Measurements from ENCODE around the gene TOP1. TPM values are rescaled to one million over a fixed set of nuclear protein-coding genes. Genes with fewer than 3 reads are reported as not detected.

TOP1 gene
- polyA plus RNA-seq, 1 of the 3 experiments (the other 2 are of a cell fraction), result 11.9 TPM

DNA sequence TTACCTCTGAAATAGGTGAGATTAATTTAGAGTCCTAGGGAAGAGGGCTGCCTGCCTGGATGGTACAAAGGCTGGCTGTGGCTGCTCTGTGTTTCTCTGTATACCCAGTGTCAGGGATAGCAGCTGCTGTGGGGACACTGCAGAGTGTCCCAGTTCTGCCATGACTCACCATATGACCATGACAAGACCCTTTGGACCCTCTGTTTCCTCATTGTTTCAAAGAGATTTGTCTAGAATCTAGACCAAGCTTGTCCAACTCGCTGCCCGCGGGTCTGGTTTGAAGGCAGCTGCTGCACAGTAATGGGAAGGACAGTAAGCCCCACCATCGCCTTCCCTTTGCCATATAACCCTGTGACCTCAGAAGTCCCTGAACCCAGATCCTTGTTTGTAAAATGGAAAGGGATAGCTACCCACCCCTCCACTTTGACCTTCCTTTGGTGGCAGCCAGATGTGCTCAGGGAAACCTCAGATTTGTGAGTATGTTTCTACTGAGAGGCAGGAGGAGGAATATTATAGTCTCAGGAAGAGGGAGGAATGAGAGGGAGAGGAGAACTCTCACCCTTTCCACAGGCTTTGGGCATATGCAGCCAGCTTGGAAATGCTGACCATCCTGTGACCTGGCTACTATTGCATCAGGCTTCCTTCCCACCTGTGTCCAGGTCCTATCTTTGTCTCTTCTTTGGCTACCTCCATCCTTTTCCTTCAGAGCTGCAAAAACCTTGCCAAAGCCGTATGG is 122.7 kb downstream of the TOP1 start:
- no peak for TF ChIP-seq CHD2 (IDR thresholded peaks at IDR 0.05; ENCODE audit: low read length, partially characterized antibody)
- no peak for DNase-seq
- H3K9ac ChIP-seq, result no peak overlapping the region
- H3K27ac ChIP-seq (ENCODE audit: low read depth in 2 of 2, low read length in 1 of 2), result no peak overlapping the region
- H3K36me3 ChIP-seq (replicated peaks in 1 of 2; ENCODE audit: control insufficient read depth in 1 of 2, insufficient read depth in 2 of 2, low read length in 1 of 2), result no peaks in the 10 kb centered on the region
- ChIA-PET POLR2A (no interaction called here), CTCF (interaction anchor here (0.8 to 2.5 kb wide), 8 partner anchors 11 to 189 kb away, joined by 3 to 15 read pairs (median 3); partner anchors contain the start of gene LPIN3)
- no peak overlapping the region for H3K4me3 ChIP-seq (ENCODE audit: low read depth in 2 of 2, low read length in 1 of 2)
- H4K20me1 ChIP-seq (ENCODE audit: insufficient read depth), result peaks cover 100% of the 10 kb centered on the region
- H3K27me3 ChIP-seq (ENCODE audit: insufficient read depth), result no peaks in the 10 kb centered on the region
- H2AFZ ChIP-seq (ENCODE audit: low read depth), result no peak overlapping the region
- no peaks in the 10 kb centered on the region for H3K9me2 ChIP-seq
- H3K9me3 ChIP-seq, result no peaks in the 10 kb centered on the region
- no peak overlapping the region for H3K4me2 ChIP-seq
- 97% methylated on average over 5 of the region's 5 CpGs for WGBS (ENCODE audit: low lambda C conversion rate)
- H3F3A ChIP-seq (replicated peaks; ENCODE audit: insufficient read depth), result no peaks in the 10 kb centered on the region
- H3K4me1 ChIP-seq (ENCODE audit: control insufficient read depth in 1 of 2, insufficient read depth in 2 of 2, low read depth in 1 of 2, low read length in 1 of 2), result peaks cover 10 to 41% of the 10 kb centered on the region in 2 experiments; a peak in 2 of 4 replicates
- peaks cover 100% of the 10 kb centered on the region for H3K79me2 ChIP-seq (ENCODE audit: insufficient read depth)

DNA sequence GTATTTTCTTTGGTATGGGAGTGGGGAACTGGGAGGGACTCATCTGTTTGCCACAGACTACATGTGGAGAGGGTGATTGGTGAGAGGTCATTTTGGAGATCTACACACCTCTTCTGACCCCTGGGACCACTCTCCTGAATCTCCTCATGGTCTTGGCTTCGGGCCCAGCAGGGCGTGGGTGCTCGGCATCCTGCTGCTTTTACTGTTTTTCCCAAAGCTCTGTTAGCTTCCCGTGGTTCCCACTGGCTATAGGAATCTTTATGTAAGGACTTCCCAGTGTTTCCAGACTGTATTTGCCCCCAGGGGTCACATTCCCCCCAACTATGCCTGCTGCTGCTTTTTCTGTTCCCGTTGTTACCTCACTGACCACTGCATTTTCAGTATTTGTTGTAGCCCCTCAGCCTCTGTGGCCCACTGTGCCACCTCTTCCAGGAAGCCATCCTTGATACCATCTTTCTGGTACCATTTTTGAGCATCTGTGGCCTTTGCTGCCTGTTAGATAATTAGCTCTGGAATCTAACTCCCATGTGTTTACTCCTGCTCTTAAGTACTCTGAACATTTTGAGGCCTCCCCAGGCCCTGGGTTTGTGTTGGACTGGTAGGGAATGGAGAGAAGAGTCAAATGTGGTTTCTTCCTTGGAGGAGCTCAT is 123.6 kb downstream of the TOP1 start:
- H3K9me3 ChIP-seq, result no peaks in the 10 kb centered on the region
- no peaks in the 10 kb centered on the region for H3K9me2 ChIP-seq
- ChIA-PET CTCF (interaction anchor here (0.8 to 2.5 kb wide), 6 partner anchors 10 to 189 kb away, joined by 3 to 15 read pairs (median 3); no protein-coding TSS in a partner anchor), POLR2A (no interaction called here)
- no peaks in the 10 kb centered on the region for H3F3A ChIP-seq (replicated peaks; ENCODE audit: insufficient read depth)
- peaks cover 10 to 42% of the 10 kb centered on the region in 2 experiments; a peak in 2 of 4 replicates for H3K4me1 ChIP-seq (ENCODE audit: control insufficient read depth in 1 of 2, insufficient read depth in 2 of 2, low read depth in 1 of 2, low read length in 1 of 2)
- DNase-seq, result no peak
- WGBS (ENCODE audit: low lambda C conversion rate), result 92% methylated on average over 5 of the region's 5 CpGs
- no peak overlapping the region for H3K27ac ChIP-seq (ENCODE audit: low read depth in 2 of 2, low read length in 1 of 2)
- H2AFZ ChIP-seq (ENCODE audit: low read depth), result no peak overlapping the region
- H3K36me3 ChIP-seq (replicated peaks in 1 of 2; ENCODE audit: control insufficient read depth in 1 of 2, insufficient read depth in 2 of 2, low read length in 1 of 2), result no peaks in the 10 kb centered on the region
- no peak overlapping the region for H3K9ac ChIP-seq
- H4K20me1 ChIP-seq (ENCODE audit: insufficient read depth), result peaks cover 100% of the 10 kb centered on the region
- peaks cover 100% of the 10 kb centered on the region for H3K79me2 ChIP-seq (ENCODE audit: insufficient read depth)
- no peak overlapping the region for H3K4me2 ChIP-seq
- H3K27me3 ChIP-seq (ENCODE audit: insufficient read depth), result no peaks in the 10 kb centered on the region
- H3K4me3 ChIP-seq (ENCODE audit: low read depth in 2 of 2, low read length in 1 of 2), result no peak overlapping the region
- TF ChIP-seq EZH2phosphoT487 (IDR thresholded peaks at IDR 0.05; ENCODE audit: borderline replicate concordance, low read depth) (no peak), YY1 (IDR thresholded peaks at IDR 0.05; ENCODE audit: low read depth) (no peak), GABPA (IDR thresholded peaks at IDR 0.05; ENCODE audit: low read depth) (no peak), SMC3 (IDR thresholded peaks at IDR 0.05; ENCODE audit: low read depth, low read length) (no peak), RXRA (IDR thresholded peaks at IDR 0.05; ENCODE audit: borderline replicate concordance, low read depth) (no peak)
- TF ChIP-seq, protein P1, sequence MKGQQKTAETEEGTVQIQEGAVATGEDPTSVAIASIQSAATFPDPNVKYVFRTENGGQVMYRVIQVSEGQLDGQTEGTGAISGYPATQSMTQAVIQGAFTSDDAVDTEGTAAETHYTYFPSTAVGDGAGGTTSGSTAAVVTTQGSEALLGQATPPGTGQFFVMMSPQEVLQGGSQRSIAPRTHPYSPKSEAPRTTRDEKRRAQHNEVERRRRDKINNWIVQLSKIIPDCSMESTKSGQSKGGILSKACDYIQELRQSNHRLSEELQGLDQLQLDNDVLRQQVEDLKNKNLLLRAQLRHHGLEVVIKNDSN (IDR thresholded peaks at IDR 0.05; ENCODE audit: borderline replicate concordance, low read depth), result no peak
- TF ChIP-seq, protein P2, sequence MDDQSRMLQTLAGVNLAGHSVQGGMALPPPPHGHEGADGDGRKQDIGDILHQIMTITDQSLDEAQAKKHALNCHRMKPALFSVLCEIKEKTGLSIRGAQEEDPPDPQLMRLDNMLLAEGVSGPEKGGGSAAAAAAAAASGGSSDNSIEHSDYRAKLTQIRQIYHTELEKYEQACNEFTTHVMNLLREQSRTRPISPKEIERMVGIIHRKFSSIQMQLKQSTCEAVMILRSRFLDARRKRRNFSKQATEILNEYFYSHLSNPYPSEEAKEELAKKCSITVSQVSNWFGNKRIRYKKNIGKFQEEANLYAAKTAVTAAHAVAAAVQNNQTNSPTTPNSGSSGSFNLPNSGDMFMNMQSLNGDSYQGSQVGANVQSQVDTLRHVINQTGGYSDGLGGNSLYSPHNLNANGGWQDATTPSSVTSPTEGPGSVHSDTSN (IDR thresholded peaks at IDR 0.05), result no peak
- TF ChIP-seq, protein P3, sequence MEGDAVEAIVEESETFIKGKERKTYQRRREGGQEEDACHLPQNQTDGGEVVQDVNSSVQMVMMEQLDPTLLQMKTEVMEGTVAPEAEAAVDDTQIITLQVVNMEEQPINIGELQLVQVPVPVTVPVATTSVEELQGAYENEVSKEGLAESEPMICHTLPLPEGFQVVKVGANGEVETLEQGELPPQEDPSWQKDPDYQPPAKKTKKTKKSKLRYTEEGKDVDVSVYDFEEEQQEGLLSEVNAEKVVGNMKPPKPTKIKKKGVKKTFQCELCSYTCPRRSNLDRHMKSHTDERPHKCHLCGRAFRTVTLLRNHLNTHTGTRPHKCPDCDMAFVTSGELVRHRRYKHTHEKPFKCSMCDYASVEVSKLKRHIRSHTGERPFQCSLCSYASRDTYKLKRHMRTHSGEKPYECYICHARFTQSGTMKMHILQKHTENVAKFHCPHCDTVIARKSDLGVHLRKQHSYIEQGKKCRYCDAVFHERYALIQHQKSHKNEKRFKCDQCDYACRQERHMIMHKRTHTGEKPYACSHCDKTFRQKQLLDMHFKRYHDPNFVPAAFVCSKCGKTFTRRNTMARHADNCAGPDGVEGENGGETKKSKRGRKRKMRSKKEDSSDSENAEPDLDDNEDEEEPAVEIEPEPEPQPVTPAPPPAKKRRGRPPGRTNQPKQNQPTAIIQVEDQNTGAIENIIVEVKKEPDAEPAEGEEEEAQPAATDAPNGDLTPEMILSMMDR (IDR thresholded peaks at IDR 0.05), result no peak
